Measurements from ENCODE around the gene KIF3A.

Gene KIF3A

DNA sequence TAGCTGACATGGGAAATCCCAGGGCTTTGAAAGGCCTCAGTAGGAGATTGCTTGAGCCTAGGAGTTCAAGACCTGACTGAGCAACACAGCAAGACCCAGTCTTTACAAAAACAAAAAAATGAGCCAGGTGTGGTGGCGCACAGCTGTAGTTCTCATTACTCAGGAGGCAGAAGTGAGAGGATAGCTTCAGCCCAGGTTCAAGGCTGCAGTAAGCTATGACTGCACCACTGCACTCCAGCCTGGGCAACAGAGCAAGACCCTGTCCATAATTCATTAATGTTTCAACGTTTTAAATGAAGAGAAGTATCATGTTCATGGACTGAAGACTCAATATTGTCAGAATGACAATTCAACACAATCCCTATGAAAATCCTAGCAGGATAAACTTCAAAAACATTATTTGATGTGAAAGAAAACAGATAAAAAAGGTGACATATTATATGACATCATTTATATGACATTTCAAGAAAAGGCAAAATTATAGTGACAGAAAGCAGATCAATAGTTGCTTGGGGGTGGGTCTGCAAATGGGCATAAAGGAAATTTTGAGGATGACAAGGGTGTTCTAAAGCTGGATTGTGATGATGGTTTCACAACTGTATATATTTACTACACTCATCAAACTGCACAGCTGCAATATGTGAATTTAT is 3.7 kb downstream of the KIF3A start:
- H3K9ac ChIP-seq (ENCODE audit: low read length) = no peak overlapping the region
- no peak overlapping the region for H3K27ac ChIP-seq (ENCODE audit: low read length)
- no peaks in the 10 kb centered on the region for H3K27me3 ChIP-seq (replicated peaks; ENCODE audit: insufficient read depth, low read length)
- 0 out of 2 replicates have a peak, but pooled peaks cover 4% of the 10 kb centered on the region for H3F3A ChIP-seq (ENCODE audit: insufficient read depth, low read length)
- no peaks in the 10 kb centered on the region for H3K9me3 ChIP-seq (replicated peaks; ENCODE audit: insufficient read depth, low read length)
- H2AFZ ChIP-seq (ENCODE audit: low read length) = no peak overlapping the region
- H3K9me2 ChIP-seq (replicated peaks; ENCODE audit: insufficient read depth, low read length) = no peaks in the 10 kb centered on the region
- H3K36me3 ChIP-seq (replicated peaks; ENCODE audit: insufficient read depth, low read length) = no peaks in the 10 kb centered on the region
- no peak overlapping the region for H3K4me2 ChIP-seq (ENCODE audit: low read depth, low read length)
- peaks cover 12% of the 10 kb centered on the region for H3K79me2 ChIP-seq (ENCODE audit: low read length)
- TF ChIP-seq EZH2 (optimal IDR thresholded peaks at IDR 0.05; ENCODE audit: low read depth, low read length) = no peak
- TF ChIP-seq, protein P1, sequence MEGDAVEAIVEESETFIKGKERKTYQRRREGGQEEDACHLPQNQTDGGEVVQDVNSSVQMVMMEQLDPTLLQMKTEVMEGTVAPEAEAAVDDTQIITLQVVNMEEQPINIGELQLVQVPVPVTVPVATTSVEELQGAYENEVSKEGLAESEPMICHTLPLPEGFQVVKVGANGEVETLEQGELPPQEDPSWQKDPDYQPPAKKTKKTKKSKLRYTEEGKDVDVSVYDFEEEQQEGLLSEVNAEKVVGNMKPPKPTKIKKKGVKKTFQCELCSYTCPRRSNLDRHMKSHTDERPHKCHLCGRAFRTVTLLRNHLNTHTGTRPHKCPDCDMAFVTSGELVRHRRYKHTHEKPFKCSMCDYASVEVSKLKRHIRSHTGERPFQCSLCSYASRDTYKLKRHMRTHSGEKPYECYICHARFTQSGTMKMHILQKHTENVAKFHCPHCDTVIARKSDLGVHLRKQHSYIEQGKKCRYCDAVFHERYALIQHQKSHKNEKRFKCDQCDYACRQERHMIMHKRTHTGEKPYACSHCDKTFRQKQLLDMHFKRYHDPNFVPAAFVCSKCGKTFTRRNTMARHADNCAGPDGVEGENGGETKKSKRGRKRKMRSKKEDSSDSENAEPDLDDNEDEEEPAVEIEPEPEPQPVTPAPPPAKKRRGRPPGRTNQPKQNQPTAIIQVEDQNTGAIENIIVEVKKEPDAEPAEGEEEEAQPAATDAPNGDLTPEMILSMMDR (IDR thresholded peaks at IDR 0.05; ENCODE audit: low read length) = no peak
- TF ChIP-seq EZH2phosphoT487 (IDR thresholded peaks at IDR 0.05; ENCODE audit: low read length) = no peak
- H3K4me1 ChIP-seq (ENCODE audit: low read length) = peaks cover 14% of the 10 kb centered on the region; the same call in 1 of the 2 replicates
- DNase-seq = no peak
- no peaks in the 10 kb centered on the region for H4K20me1 ChIP-seq (ENCODE audit: insufficient read depth, low read length)
- H3K4me3 ChIP-seq (ENCODE audit: low read length) = no peak overlapping the region

DNA sequence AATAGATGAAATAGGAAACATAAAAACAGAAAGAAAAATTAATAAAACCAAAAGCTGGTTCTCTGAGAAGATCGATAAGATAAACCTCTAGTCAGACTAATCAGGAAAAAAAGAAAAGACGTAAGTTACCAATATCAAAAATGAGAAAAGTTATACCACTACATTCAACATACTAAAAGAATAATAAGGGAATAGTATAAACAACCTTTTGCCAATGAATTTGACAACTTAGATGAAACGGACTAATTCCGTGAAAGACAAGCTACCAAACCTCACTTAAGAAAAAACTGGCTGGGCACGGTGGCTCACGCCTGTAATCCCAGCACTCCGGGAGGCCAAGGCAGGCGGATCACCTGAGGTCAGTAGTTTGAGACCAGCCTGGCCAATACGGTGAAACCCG is 7.5 kb downstream of the KIF3A start:
- no peaks in the 10 kb centered on the region for H3F3A ChIP-seq (ENCODE audit: insufficient read depth, low read length)
- H3K9me3 ChIP-seq (replicated peaks; ENCODE audit: insufficient read depth, low read length) = no peaks in the 10 kb centered on the region
- H3K4me2 ChIP-seq (ENCODE audit: low read depth, low read length) = no peak overlapping the region
- TF ChIP-seq EZH2phosphoT487 (IDR thresholded peaks at IDR 0.05; ENCODE audit: low read length) (no peak), EZH2 (optimal IDR thresholded peaks at IDR 0.05; ENCODE audit: low read depth, low read length) (no peak)
- TF ChIP-seq, protein P1 (IDR thresholded peaks at IDR 0.05; ENCODE audit: low read length) = no peak
- no peak overlapping the region for H3K9ac ChIP-seq (ENCODE audit: low read length)
- H3K27me3 ChIP-seq (replicated peaks; ENCODE audit: insufficient read depth, low read length) = no peaks in the 10 kb centered on the region
- H4K20me1 ChIP-seq (ENCODE audit: insufficient read depth, low read length) = no peaks in the 10 kb centered on the region
- H3K4me3 ChIP-seq (ENCODE audit: low read length) = no peak overlapping the region
- H3K79me2 ChIP-seq (ENCODE audit: low read length) = no peaks in the 10 kb centered on the region
- DNase-seq = no peak
- H3K27ac ChIP-seq (ENCODE audit: low read length) = no peak overlapping the region
- no peaks in the 10 kb centered on the region for H3K9me2 ChIP-seq (replicated peaks; ENCODE audit: insufficient read depth, low read length)
- H3K4me1 ChIP-seq (ENCODE audit: low read length) = no peaks in the 10 kb centered on the region
- no peak overlapping the region for H2AFZ ChIP-seq (ENCODE audit: low read length)
- H3K36me3 ChIP-seq (replicated peaks; ENCODE audit: insufficient read depth, low read length) = no peaks in the 10 kb centered on the region

DNA sequence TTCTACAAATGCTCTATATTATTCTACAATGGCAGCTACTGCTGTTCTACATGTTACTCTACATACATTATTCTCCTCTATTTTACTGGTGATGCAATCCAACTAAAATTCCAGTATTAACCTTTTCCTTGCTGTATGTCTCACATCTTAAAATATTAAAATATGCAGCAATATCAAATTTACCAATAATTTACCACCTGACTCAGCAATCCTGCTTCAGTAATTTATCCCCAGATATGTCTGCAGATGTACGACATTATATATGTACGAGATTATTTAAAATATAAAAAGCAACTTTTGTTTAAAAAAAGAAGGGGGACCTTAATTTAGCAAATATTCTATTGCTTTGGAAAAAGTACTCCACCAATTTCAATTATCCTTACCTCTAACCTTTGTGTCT is 11.6 kb downstream of the KIF3A start:
- H3K36me3 ChIP-seq (replicated peaks; ENCODE audit: insufficient read depth, low read length) = no peaks in the 10 kb centered on the region
- no peak for TF ChIP-seq EZH2 (optimal IDR thresholded peaks at IDR 0.05; ENCODE audit: low read depth, low read length)
- TF ChIP-seq, protein P1 (IDR thresholded peaks at IDR 0.05; ENCODE audit: low read length) = no peak
- no peak for TF ChIP-seq EZH2phosphoT487 (IDR thresholded peaks at IDR 0.05; ENCODE audit: low read length)
- no peak overlapping the region for H3K4me3 ChIP-seq (ENCODE audit: low read length)

More for the DNA sequence above, 11.6 kb downstream of the KIF3A start:
- no peaks in the 10 kb centered on the region for H3K9me3 ChIP-seq (replicated peaks; ENCODE audit: insufficient read depth, low read length)
- no peaks in the 10 kb centered on the region for H3K27me3 ChIP-seq (replicated peaks; ENCODE audit: insufficient read depth, low read length)
- H2AFZ ChIP-seq (ENCODE audit: low read length) = no peak overlapping the region
- no peak overlapping the region for H3K4me2 ChIP-seq (ENCODE audit: low read depth, low read length)
- H3K4me1 ChIP-seq (ENCODE audit: low read length) = no peaks in the 10 kb centered on the region
- H4K20me1 ChIP-seq (ENCODE audit: insufficient read depth, low read length) = no peaks in the 10 kb centered on the region
- no peak overlapping the region for H3K9ac ChIP-seq (ENCODE audit: low read length)
- no peak overlapping the region for H3K27ac ChIP-seq (ENCODE audit: low read length)
- H3K9me2 ChIP-seq (replicated peaks; ENCODE audit: insufficient read depth, low read length) = no peaks in the 10 kb centered on the region
- no peak for DNase-seq
- no peaks in the 10 kb centered on the region for H3K79me2 ChIP-seq (ENCODE audit: low read length)
- H3F3A ChIP-seq (ENCODE audit: insufficient read depth, low read length) = no peaks in the 10 kb centered on the region

Data from MM.1S (cell line).